GM18498 (cell line): ENCODE data around the gene SUCLG1.
A peak's percentile ranks its signal among the peaks of the same experiment; 100 is the strongest.

Source experiments
- ATAC-seq: cut with Tn5 transposase; IDR thresholded peaks from one replicate; pipeline ENCODE4 v1.9.1; 2021; ENCODE audit warnings: mild to moderate bottlenecking, moderate library complexity; ENCODE audit not compliant: unreplicated experiment

Gene SUCLG1

GRCh38 chr2:84467389-84467788, 8.3 kb upstream of the SUCLG1 start:
- no peak for ATAC-seq

- no peak for ATAC-seq
Measured at GRCh38 chr2:84461310-84461709, 2.2 kb upstream of the SUCLG1 start.

GRCh38 chr2:84460670-84461069, 1.6 kb upstream of the SUCLG1 start:
- ATAC-seq = no peak

GRCh38 chr2:84459944-84460429, 907 bp upstream of the SUCLG1 start:
- no peak for ATAC-seq

- ATAC-seq = peak; percentile 40
Measured at GRCh38 chr2:84458551-84459017, 496 bp downstream of the SUCLG1 start.

- ATAC-seq = no peak
Measured at GRCh38 chr2:84457686-84458085, 1.4 kb downstream of the SUCLG1 start.

GRCh38 chr2:84456156-84456555, 2.9 kb downstream of the SUCLG1 start:
- ATAC-seq = no peak

- no peak for ATAC-seq
Measured at GRCh38 chr2:84454581-84454980, 4.5 kb downstream of the SUCLG1 start.

GRCh38 chr2:84452624-84453023, 6.5 kb downstream of the SUCLG1 start:
- ATAC-seq = no peak

- ATAC-seq = no peak
Measured at GRCh38 chr2:84451579-84451978, 7.5 kb downstream of the SUCLG1 start.

GRCh38 chr2:84450288-84451227, 8.5 kb downstream of the SUCLG1 start:
- no peak for ATAC-seq

GRCh38 chr2:84449711-84450110, 9.4 kb downstream of the SUCLG1 start:
- ATAC-seq = no peak

GRCh38 chr2:84449055-84449454, 10.0 kb downstream of the SUCLG1 start:
- no peak for ATAC-seq

- ATAC-seq = no peak
Measured at GRCh38 chr2:84443477-84443876, 15.6 kb downstream of the SUCLG1 start.

- ATAC-seq = no peak
Measured at GRCh38 chr2:84442888-84443287, 16.2 kb downstream of the SUCLG1 start.

- no peak for ATAC-seq
Measured at GRCh38 chr2:84441505-84441904, 17.6 kb downstream of the SUCLG1 start.

- no peak for ATAC-seq
Measured at GRCh38 chr2:84441036-84441435, 18.0 kb downstream of the SUCLG1 start.

GRCh38 chr2:84435345-84436025, 23.6 kb downstream of the SUCLG1 start:
- ATAC-seq = no peak

GRCh38 chr2:84429328-84429727, 29.8 kb downstream of the SUCLG1 start:
- ATAC-seq = no peak

- peak; percentile 72 for ATAC-seq
Measured at GRCh38 chr2:84427235-84428138, 31.6 kb downstream of the SUCLG1 start.

GRCh38 chr2:84425310-84425709, 33.8 kb downstream of the SUCLG1 start:
- no peak for ATAC-seq
